GM18870 (cell line): ENCODE results near the gene MACROD2.

ENCODE experiments used
- ATAC-seq: cut with Tn5 transposase; IDR thresholded peaks from one replicate; pipeline ENCODE4 v1.9.1; 2021; ENCODE audit warnings: moderate library complexity; ENCODE audit not compliant: unreplicated experiment

MACROD2 gene

GRCh38 chr20:16042731-16043130 lies 2047.4 kb downstream of the MACROD2 start:
- no peak for ATAC-seq

- no peak for ATAC-seq
Observed at GRCh38 chr20:16043931-16044330, 2048.6 kb downstream of the MACROD2 start.

- ATAC-seq = no peak
Observed at GRCh38 chr20:16048876-16049275, 2053.6 kb downstream of the MACROD2 start.

GRCh38 chr20:16049529-16050093 lies 2054.3 kb downstream of the MACROD2 start:
- ATAC-seq = no peak

- ATAC-seq = no peak
Observed at GRCh38 chr20:16050366-16050765, 2055.1 kb downstream of the MACROD2 start.

- ATAC-seq = no peak
Observed at GRCh38 chr20:16051968-16052367, 2056.7 kb downstream of the MACROD2 start.

GRCh38 chr20:16052456-16052855 lies 2057.1 kb downstream of the MACROD2 start:
- ATAC-seq = no peak

- no peak for ATAC-seq
Observed at GRCh38 chr20:16054985-16055384, 2059.7 kb downstream of the MACROD2 start.

- ATAC-seq = no peak
Observed at GRCh38 chr20:16057651-16058050, 2062.3 kb downstream of the MACROD2 start.

GRCh38 chr20:16058268-16058667 lies 2063.0 kb downstream of the MACROD2 start:
- ATAC-seq = no peak

- no peak for ATAC-seq
Observed at GRCh38 chr20:16059841-16060240, 2064.5 kb downstream of the MACROD2 start.

- no peak for ATAC-seq
Observed at GRCh38 chr20:16061351-16061750, 2066.0 kb downstream of the MACROD2 start.

GRCh38 chr20:16062661-16063581 lies 2067.6 kb downstream of the MACROD2 start:
- ATAC-seq = no peak

GRCh38 chr20:16063881-16064280 lies 2068.6 kb downstream of the MACROD2 start:
- ATAC-seq = no peak

- no peak for ATAC-seq
Observed at GRCh38 chr20:16064989-16065707, 2069.8 kb downstream of the MACROD2 start.

- ATAC-seq = no peak
Observed at GRCh38 chr20:16066571-16066970, 2071.3 kb downstream of the MACROD2 start.

GRCh38 chr20:16069389-16070010 lies 2074.2 kb downstream of the MACROD2 start:
- ATAC-seq = peak; percentile 92

GRCh38 chr20:16072220-16072619 lies 2076.9 kb downstream of the MACROD2 start:
- ATAC-seq = no peak

- no peak for ATAC-seq
Observed at GRCh38 chr20:16078172-16078898, 2083.0 kb downstream of the MACROD2 start.

GRCh38 chr20:16081421-16081820 lies 2086.1 kb downstream of the MACROD2 start:
- no peak for ATAC-seq
